HUES64 (cell line): Measurements from ENCODE around the gene METTL14. TPM values are rescaled to one million over a fixed set of nuclear protein-coding genes. Genes with fewer than 3 reads are reported as not detected.
"Not testable (repeated sequence)": the region's sequence is repeated elsewhere in the genome, so short reads cannot be mapped to it uniquely, and the experiment has no call there.

Experiments
- H3K27ac ChIP-seq: 2 replicates; pipeline ENCODE4 v1.7.0; 2013; ENCODE audit warnings: low read depth, low read length, inconsistent platforms
- H3K27me3 ChIP-seq: 2 replicates; pipeline ENCODE4 v1.6.1; 2013; ENCODE audit warnings: mild to moderate bottlenecking, low read length; ENCODE audit not compliant: insufficient read depth
- H3K36me3 ChIP-seq: 2 replicates; pipeline ENCODE4 v1.6.1; 2013; ENCODE audit warnings: mild to moderate bottlenecking, low read length; ENCODE audit not compliant: insufficient read depth
- H3K4me1 ChIP-seq: 2 replicates; pipeline ENCODE4 v1.6.1; 2013; ENCODE audit warnings: mild to moderate bottlenecking, low read length, moderate library complexity; ENCODE audit not compliant: insufficient read depth
- H3K4me3 ChIP-seq: 2 replicates; pipeline ENCODE4 v1.5.1; 2013; ENCODE audit warnings: mild to moderate bottlenecking, low read length, moderate library complexity
- H3K9ac ChIP-seq: 2 replicates; pipeline ENCODE4 v1.6.1; 2013; ENCODE audit warnings: mild to moderate bottlenecking, low read depth, low read length
- H3K9me3 ChIP-seq: 2 replicates; pipeline ENCODE4 v1.6.1; 2013; ENCODE audit warnings: low read depth, low read length; ENCODE audit not compliant: insufficient read depth
- WGBS: fragments of 150-250, 120-280 bp; methylation state at CpG from one replicate; pipeline ENCODE4 v1.1.7; 2013; ENCODE audit warnings: missing lambda C conversion rate; 5-methylcytosine and 5-hydroxymethylcytosine counted together
- polyA plus RNA-seq, 2 experiments: library from polyadenylated mRNA; stranded (reverse); fragments of 50-300 nt; gene quantifications; one replicate each; pipeline ENCODE4 v1.2.3, GENCODE V29; 2013

Gene METTL14
- polyA plus RNA-seq (2013, experiment 1 of 2) = 27.1 TPM
- 24.5 TPM for polyA plus RNA-seq (2013, experiment 2 of 2)

- no peaks in the 10 kb centered on the region for H3K9me3 ChIP-seq
- WGBS = 7% methylated on average over 42 of the region's 42 CpGs
- H3K27ac ChIP-seq = peak within 1 kb of the TSS; percentile 83
Measured at GRCh38 chr4:118684873-118685811, at the start of gene METTL14. METTL14 (plus strand) TSS chr4:118685392; CDS start chr4:118685535, 143 bp downstream.

GRCh38 chr4:118636126-118636525 lies 49.1 kb upstream of the METTL14 start:
- not testable (repeated sequence) for H3K4me1 ChIP-seq, H3K9ac ChIP-seq, H3K4me3 ChIP-seq, H3K27me3 ChIP-seq, H3K9me3 ChIP-seq, H3K27ac ChIP-seq
- WGBS = 92% methylated on average over 9 of the region's 9 CpGs
- peaks cover 12% of the 10 kb centered on the region for H3K36me3 ChIP-seq

More at GRCh38 chr4:118684873-118685811, at the start of gene METTL14:
- Histone ChIP-seq H3K9ac (peak within 1 kb of the TSS; percentile 85), H3K4me3 (peak within 1 kb of the TSS; percentile 92), H3K36me3 (peaks cover 25% of the 10 kb centered on the region), H3K4me1 (peaks cover 10% of the 10 kb centered on the region), H3K27me3 (no peaks in the 10 kb centered on the region)

- not testable (repeated sequence) for H3K27ac ChIP-seq, H3K27me3 ChIP-seq, H3K9ac ChIP-seq, H3K9me3 ChIP-seq, H3K4me3 ChIP-seq, H3K36me3 ChIP-seq, H3K4me1 ChIP-seq
- WGBS = 71% methylated on average over 5 of the region's 5 CpGs
Measured at GRCh38 chr4:118664665-118665064, 20.5 kb upstream of the METTL14 start.

GRCh38 chr4:118669220-118669619 lies 16.0 kb upstream of the METTL14 start:
- not testable (repeated sequence) for H3K9me3 ChIP-seq, H3K4me1 ChIP-seq, H3K9ac ChIP-seq, H3K4me3 ChIP-seq, H3K27me3 ChIP-seq, H3K27ac ChIP-seq, H3K36me3 ChIP-seq
- 27% methylated on average over 1 of the region's 1 CpG for WGBS

GRCh38 chr4:118670968-118671367 lies 14.2 kb upstream of the METTL14 start:
- H3K4me3 ChIP-seq, H3K9ac ChIP-seq, H3K36me3 ChIP-seq, H3K27me3 ChIP-seq, H3K4me1 ChIP-seq, H3K9me3 ChIP-seq, H3K27ac ChIP-seq: not testable (repeated sequence)
- WGBS = 97% methylated on average over 2 of the region's 2 CpGs

GRCh38 chr4:118676128-118676527 lies 9.1 kb upstream of the METTL14 start:
- no peak overlapping the region for H3K9ac ChIP-seq
- no peak overlapping the region for H3K27ac ChIP-seq
- H3K36me3 ChIP-seq = no peaks in the 10 kb centered on the region
- H3K4me1 ChIP-seq = no peaks in the 10 kb centered on the region
- no peaks in the 10 kb centered on the region for H3K9me3 ChIP-seq
- WGBS = 40% methylated on average over 1 of the region's 2 CpGs
- H3K4me3 ChIP-seq = no peak overlapping the region
- H3K27me3 ChIP-seq = 0 out of 2 replicates have a peak, but pooled peaks cover 2% of the 10 kb centered on the region

- peaks cover 4% of the 10 kb centered on the region; the same call in 1 of the 2 replicates for H3K4me1 ChIP-seq
- no peak overlapping the region for H3K9ac ChIP-seq
- no peaks in the 10 kb centered on the region for H3K36me3 ChIP-seq
- H3K9me3 ChIP-seq = no peaks in the 10 kb centered on the region
- WGBS = 79% methylated on average over 1 of the region's 1 CpG
- no peak overlapping the region for H3K4me3 ChIP-seq
- 0 out of 2 replicates have a peak, but pooled peaks cover 2% of the 10 kb centered on the region for H3K27me3 ChIP-seq
- H3K27ac ChIP-seq = no peak overlapping the region
Measured at GRCh38 chr4:118680808-118681207, 4.4 kb upstream of the METTL14 start.

GRCh38 chr4:118682928-118683327 lies 2.3 kb upstream of the METTL14 start:
- Histone ChIP-seq H3K36me3 (peaks cover 3% of the 10 kb centered on the region), H3K4me1 (peaks cover 10% of the 10 kb centered on the region), H3K9me3 (no peaks in the 10 kb centered on the region), H3K4me3 (no peak overlapping the region), H3K27me3 (0 out of 2 replicates have a peak, but pooled peaks cover 2% of the 10 kb centered on the region), H3K9ac (no peak overlapping the region), H3K27ac (no peak overlapping the region)
- no CpG with 5 or more reads among the region's 1 CpG for WGBS

- Histone ChIP-seq H3K27ac (no peak overlapping the region), H3K4me1 (peaks cover 10% of the 10 kb centered on the region), H3K9me3 (no peaks in the 10 kb centered on the region), H3K36me3 (peaks cover 9% of the 10 kb centered on the region), H3K9ac (no peak overlapping the region), H3K27me3 (no peaks in the 10 kb centered on the region), H3K4me3 (no peak overlapping the region; the same call in 1 of the 2 replicates)
- 22% methylated on average over 2 of the region's 2 CpGs for whole genome bisulfite sequencing
Measured at GRCh38 chr4:118683513-118683912, 1.7 kb upstream of the METTL14 start.

GRCh38 chr4:118703118-118703517 lies 17.9 kb downstream of the METTL14 start:
- H3K36me3 ChIP-seq = peaks cover 94% of the 10 kb centered on the region
- H3K9me3 ChIP-seq = no peaks in the 10 kb centered on the region
- no peaks in the 10 kb centered on the region for H3K4me1 ChIP-seq
- H3K9ac ChIP-seq = no peak overlapping the region
- H3K27me3 ChIP-seq = no peaks in the 10 kb centered on the region
- H3K27ac ChIP-seq = no peak overlapping the region
- WGBS = 96% methylated on average over 1 of the region's 2 CpGs
- H3K4me3 ChIP-seq = no peak overlapping the region

- WGBS = 100% methylated on average over 1 of the region's 2 CpGs
- H3K4me1 ChIP-seq = no peaks in the 10 kb centered on the region
- H3K36me3 ChIP-seq = peaks cover 67% of the 10 kb centered on the region
- no peak overlapping the region for H3K4me3 ChIP-seq
- no peaks in the 10 kb centered on the region for H3K9me3 ChIP-seq
- H3K27ac ChIP-seq = no peak overlapping the region
- H3K27me3 ChIP-seq = no peaks in the 10 kb centered on the region
- H3K9ac ChIP-seq = no peak overlapping the region
Measured at GRCh38 chr4:118711052-118711451, 25.9 kb downstream of the METTL14 start.
